PC-9 (cell line): Measurements from ENCODE around the gene SLC9A4.

Source experiments
- EZH2 ChIP-seq: fragments of 200-600 bp; sonication (generic); IDR thresholded peaks from 2 replicates; pipeline ENCODE4 v1.8.0; 2017; ENCODE audit warnings: antibody characterized with exemption, low read depth
- TF ChIP-seq, protein P1 (sequence below): fragments of 200-600 bp; sonication (generic); conservative IDR thresholded peaks from 2 replicates; pipeline ENCODE4 v1.6.1; 2017; ENCODE audit warnings: mixed run types, antibody characterized with exemption, mild to moderate bottlenecking, moderate library complexity

DNA sequence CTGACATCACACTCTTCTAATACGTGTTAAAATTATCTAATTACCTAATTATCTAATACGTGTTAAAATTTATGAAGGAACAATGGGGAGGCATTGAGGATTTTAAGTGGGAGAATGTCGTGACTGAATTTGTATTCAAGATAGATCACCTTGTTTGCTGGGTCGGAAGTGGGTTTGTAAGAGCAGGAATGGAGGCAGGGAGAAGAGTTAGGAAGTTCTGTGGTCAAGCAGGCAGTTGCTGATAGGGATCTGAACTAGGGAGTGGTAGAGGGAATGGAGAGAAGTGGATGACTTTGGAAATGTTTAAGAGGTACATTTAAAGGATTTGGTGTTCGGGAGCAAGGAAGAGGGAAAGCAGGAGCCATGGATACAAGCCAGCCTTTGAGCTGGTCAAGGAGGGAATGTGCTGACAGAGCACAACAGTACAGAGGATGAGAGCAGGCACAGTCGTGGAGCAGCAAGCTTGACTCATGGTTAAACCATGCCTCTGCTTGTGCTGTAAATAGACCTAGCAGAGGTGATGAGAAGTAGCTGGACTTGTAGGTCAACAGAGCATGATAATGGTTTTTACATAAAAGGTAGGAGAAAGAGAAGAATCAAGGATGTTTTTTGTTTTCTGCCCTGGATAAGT is 33.8 kb upstream of the SLC9A4 start:
- TF ChIP-seq, protein P1, sequence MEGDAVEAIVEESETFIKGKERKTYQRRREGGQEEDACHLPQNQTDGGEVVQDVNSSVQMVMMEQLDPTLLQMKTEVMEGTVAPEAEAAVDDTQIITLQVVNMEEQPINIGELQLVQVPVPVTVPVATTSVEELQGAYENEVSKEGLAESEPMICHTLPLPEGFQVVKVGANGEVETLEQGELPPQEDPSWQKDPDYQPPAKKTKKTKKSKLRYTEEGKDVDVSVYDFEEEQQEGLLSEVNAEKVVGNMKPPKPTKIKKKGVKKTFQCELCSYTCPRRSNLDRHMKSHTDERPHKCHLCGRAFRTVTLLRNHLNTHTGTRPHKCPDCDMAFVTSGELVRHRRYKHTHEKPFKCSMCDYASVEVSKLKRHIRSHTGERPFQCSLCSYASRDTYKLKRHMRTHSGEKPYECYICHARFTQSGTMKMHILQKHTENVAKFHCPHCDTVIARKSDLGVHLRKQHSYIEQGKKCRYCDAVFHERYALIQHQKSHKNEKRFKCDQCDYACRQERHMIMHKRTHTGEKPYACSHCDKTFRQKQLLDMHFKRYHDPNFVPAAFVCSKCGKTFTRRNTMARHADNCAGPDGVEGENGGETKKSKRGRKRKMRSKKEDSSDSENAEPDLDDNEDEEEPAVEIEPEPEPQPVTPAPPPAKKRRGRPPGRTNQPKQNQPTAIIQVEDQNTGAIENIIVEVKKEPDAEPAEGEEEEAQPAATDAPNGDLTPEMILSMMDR = no peak
- TF ChIP-seq EZH2 = no peak
